ENCODE results near the gene SERPINA3. TPM values are rescaled to one million over a fixed set of nuclear protein-coding genes. Genes with fewer than 3 reads are reported as not detected.

Gene SERPINA3
- polyA plus RNA-seq, 1 donor (not counting 4 experiments of a cell fraction or from before 2014, with no cell fraction given): 0.50 TPM

GRCh38 chr14:94570440-94570839, 41.8 kb upstream of the SERPINA3 start:
- Histone ChIP-seq H4K20me1 (ENCODE audit: control insufficient read depth, extremely low read depth, insufficient read depth, low read length) (no peaks in the 10 kb centered on the region), H3K27me3 (ENCODE audit: control insufficient read depth, extremely low read depth, insufficient read depth, low read length) (no peaks in the 10 kb centered on the region), H3K9me3 (ENCODE audit: control insufficient read depth, low read depth, low read length) (no peaks in the 10 kb centered on the region), H3K27ac (ENCODE audit: control insufficient read depth, insufficient read depth, low read length) (no peak overlapping the region), H2AFZ (ENCODE audit: control insufficient read depth, low read length) (no peak overlapping the region), H3K9me1 (ENCODE audit: control insufficient read depth, extremely low read depth, insufficient read depth, low read length) (no peaks in the 10 kb centered on the region), H3K4me3 (ENCODE audit: control insufficient read depth in 2 of 3, extremely low read depth in 1 of 3, insufficient read depth in 2 of 3, low read depth in 1 of 3, low read length in 3 of 3) (no peak overlapping the region), H3K4me2 (ENCODE audit: control insufficient read depth, extremely low read depth, insufficient read depth, low read depth, low read length) (no peak overlapping the region), H3K36me3 (ENCODE audit: control insufficient read depth in 2 of 2, extremely low read depth in 1 of 2, insufficient read depth in 2 of 2, low read length in 2 of 2) (no peaks in the 10 kb centered on the region), H3K9ac (ENCODE audit: control insufficient read depth, extremely low read depth, insufficient read depth, low read length) (no peak overlapping the region), H3K4me1 (ENCODE audit: control insufficient read depth, extremely low read depth, insufficient read depth, low read length) (no peaks in the 10 kb centered on the region), H3K79me2 (ENCODE audit: control insufficient read depth, insufficient read depth, low read length) (no peaks in the 10 kb centered on the region)
- no peak for DNase-seq (ENCODE audit: low read depth, low spot score)
- FAIRE-seq: no peak
- dilution Hi-C loops (cut with MboI; ENCODE audit: extremely low pct_ligation_motif_present, low sequenced_read_pairs): no loop called here
- TF ChIP-seq EZH2 (IDR thresholded peaks at IDR 0.05; ENCODE audit: low read length) (no peak), CTCF (optimal IDR thresholded peaks at IDR 0.05 in 1 of 3, IDR thresholded peaks at IDR 0.05 in 1 of 3, conservative IDR thresholded peaks at IDR 0.05 in 1 of 3; ENCODE audit: extremely low read depth in 1 of 3, insufficient read depth in 2 of 3, low read length in 3 of 3) (no peak)

- dilution Hi-C loops (cut with MboI; ENCODE audit: extremely low pct_ligation_motif_present, low sequenced_read_pairs): no loop called here
- H2AFZ ChIP-seq (ENCODE audit: control insufficient read depth, low read length): no peak overlapping the region
- no peak for FAIRE-seq
Observed at GRCh38 chr14:94571395-94571794, 40.8 kb upstream of the SERPINA3 start.

More at GRCh38 chr14:94571395-94571794, 40.8 kb upstream of the SERPINA3 start:
- Histone ChIP-seq H3K9me3 (ENCODE audit: control insufficient read depth, low read depth, low read length) (no peaks in the 10 kb centered on the region), H3K79me2 (ENCODE audit: control insufficient read depth, insufficient read depth, low read length) (no peaks in the 10 kb centered on the region), H3K36me3 (ENCODE audit: control insufficient read depth in 2 of 2, extremely low read depth in 1 of 2, insufficient read depth in 2 of 2, low read length in 2 of 2) (no peaks in the 10 kb centered on the region), H3K27me3 (ENCODE audit: control insufficient read depth, extremely low read depth, insufficient read depth, low read length) (no peaks in the 10 kb centered on the region), H3K4me3 (ENCODE audit: control insufficient read depth in 2 of 3, extremely low read depth in 1 of 3, insufficient read depth in 2 of 3, low read depth in 1 of 3, low read length in 3 of 3) (no peak overlapping the region), H3K4me2 (ENCODE audit: control insufficient read depth, extremely low read depth, insufficient read depth, low read depth, low read length) (no peak overlapping the region), H3K9me1 (ENCODE audit: control insufficient read depth, extremely low read depth, insufficient read depth, low read length) (no peaks in the 10 kb centered on the region), H3K4me1 (ENCODE audit: control insufficient read depth, extremely low read depth, insufficient read depth, low read length) (no peaks in the 10 kb centered on the region), H3K27ac (ENCODE audit: control insufficient read depth, insufficient read depth, low read length) (no peak overlapping the region), H4K20me1 (ENCODE audit: control insufficient read depth, extremely low read depth, insufficient read depth, low read length) (no peaks in the 10 kb centered on the region), H3K9ac (ENCODE audit: control insufficient read depth, extremely low read depth, insufficient read depth, low read length) (no peak overlapping the region)
- no peak for DNase-seq (ENCODE audit: low read depth, low spot score)
- no peak for TF ChIP-seq EZH2 (IDR thresholded peaks at IDR 0.05; ENCODE audit: low read length)
- TF ChIP-seq CTCF (optimal IDR thresholded peaks at IDR 0.05 in 1 of 3, IDR thresholded peaks at IDR 0.05 in 1 of 3, conservative IDR thresholded peaks at IDR 0.05 in 1 of 3; ENCODE audit: extremely low read depth in 1 of 3, insufficient read depth in 2 of 3, low read length in 3 of 3): no peak
